Stomach (tissue), 4 donors: Measurements from ENCODE around the gene PLCH1.

Experiments used
- EP300 ChIP-seq: sonication (generic); formaldehyde crosslinking; IDR thresholded peaks from one replicate; pipeline ENCODE4 v1.6.1; 2017; ENCODE audit warnings: antibody characterized with exemption
- POLR2A ChIP-seq, 4 donors: fragments of 450-650 bp; IDR thresholded peaks; one replicate each; pipeline ENCODE4 v1.6.1; 2016; ENCODE audit warnings: antibody characterized with exemption in 4 of 4, control low read depth in 2 of 4, mild to moderate bottlenecking in 1 of 4, moderate library complexity in 1 of 4
- POLR2AphosphoS5 ChIP-seq, 3 donors: sonication (generic); formaldehyde crosslinking; IDR thresholded peaks; one replicate each; pipeline ENCODE4 v1.6.1; 2016; ENCODE audit warnings: antibody characterized with exemption in 3 of 3
- TF ChIP-seq, protein P1 (sequence below), 7 experiments: fragments of 450-650 bp in 4 of 7; fragments of 200-600 bp in 3 of 7; sonication (generic) in 3 of 7; IDR thresholded peaks; one replicate each; pipeline ENCODE4 v1.5.1; 2016 to 2019; ENCODE audit warnings: antibody characterized with exemption in 7 of 7, control low read depth in 2 of 7, mild to moderate bottlenecking in 1 of 7

DNA sequence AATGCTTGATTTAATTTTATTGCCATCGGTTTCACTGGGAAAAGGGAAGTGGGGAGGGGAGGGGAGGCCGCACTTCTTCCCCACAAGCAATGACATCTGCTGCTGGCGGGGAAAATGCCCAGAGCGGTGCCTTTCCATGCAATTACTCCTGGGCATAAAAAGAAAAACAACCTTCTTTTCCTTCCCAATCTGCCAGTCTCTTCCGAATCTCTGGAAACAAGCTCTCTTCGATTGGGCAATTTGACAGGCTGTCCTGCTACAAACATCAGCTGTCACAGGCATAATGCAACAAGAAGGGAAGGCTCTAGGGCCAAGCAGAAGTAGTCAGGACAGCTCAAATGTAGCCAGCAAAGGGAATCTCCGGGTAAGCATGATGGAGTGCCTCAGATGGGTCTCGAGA is 358.0 kb downstream of the PLCH1 start:
- TF ChIP-seq, protein P1, sequence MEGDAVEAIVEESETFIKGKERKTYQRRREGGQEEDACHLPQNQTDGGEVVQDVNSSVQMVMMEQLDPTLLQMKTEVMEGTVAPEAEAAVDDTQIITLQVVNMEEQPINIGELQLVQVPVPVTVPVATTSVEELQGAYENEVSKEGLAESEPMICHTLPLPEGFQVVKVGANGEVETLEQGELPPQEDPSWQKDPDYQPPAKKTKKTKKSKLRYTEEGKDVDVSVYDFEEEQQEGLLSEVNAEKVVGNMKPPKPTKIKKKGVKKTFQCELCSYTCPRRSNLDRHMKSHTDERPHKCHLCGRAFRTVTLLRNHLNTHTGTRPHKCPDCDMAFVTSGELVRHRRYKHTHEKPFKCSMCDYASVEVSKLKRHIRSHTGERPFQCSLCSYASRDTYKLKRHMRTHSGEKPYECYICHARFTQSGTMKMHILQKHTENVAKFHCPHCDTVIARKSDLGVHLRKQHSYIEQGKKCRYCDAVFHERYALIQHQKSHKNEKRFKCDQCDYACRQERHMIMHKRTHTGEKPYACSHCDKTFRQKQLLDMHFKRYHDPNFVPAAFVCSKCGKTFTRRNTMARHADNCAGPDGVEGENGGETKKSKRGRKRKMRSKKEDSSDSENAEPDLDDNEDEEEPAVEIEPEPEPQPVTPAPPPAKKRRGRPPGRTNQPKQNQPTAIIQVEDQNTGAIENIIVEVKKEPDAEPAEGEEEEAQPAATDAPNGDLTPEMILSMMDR (IDR thresholded peaks at IDR 0.05) = no peak
- TF ChIP-seq POLR2A (IDR thresholded peaks at IDR 0.05) (no peak), POLR2AphosphoS5 (IDR thresholded peaks at IDR 0.05) (no peak), EP300 (no peak)
